22Rv1 (cell line): ENCODE data around the gene MAST4.

Experiments
- ZFX ChIP-seq: fragments of 450-650 bp; IDR thresholded peaks from 2 replicates; pipeline ENCODE4 v1.6.1; 2017; ENCODE audit warnings: antibody characterized with exemption, borderline replicate concordance
- TF ChIP-seq, protein P1 (sequence below): fragments of 450-650 bp; IDR thresholded peaks from 2 replicates; pipeline ENCODE4 v1.5.1; 2017; ENCODE audit warnings: mild to moderate bottlenecking

DNA sequence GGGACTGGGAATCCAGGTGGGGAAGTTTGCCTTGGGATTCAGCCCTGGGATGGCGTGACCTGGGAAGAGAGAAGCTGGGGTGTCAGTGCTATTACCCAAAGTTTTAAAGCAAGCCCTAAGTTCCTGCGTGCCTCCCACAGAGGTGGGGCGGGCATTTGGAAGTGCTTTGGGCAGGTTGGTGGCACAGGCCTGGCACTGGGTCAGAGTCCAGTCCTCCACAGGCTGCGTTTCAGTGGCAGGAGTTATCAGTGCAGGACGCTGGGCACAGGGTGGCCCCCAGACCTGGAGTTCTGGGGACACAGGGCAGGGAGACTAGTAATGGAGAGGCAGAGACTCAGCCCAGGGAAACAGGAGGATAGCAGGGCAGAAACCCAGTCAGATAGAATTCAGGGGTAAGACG, 147.2 kb downstream of the MAST4 start:
- TF ChIP-seq, protein P1, sequence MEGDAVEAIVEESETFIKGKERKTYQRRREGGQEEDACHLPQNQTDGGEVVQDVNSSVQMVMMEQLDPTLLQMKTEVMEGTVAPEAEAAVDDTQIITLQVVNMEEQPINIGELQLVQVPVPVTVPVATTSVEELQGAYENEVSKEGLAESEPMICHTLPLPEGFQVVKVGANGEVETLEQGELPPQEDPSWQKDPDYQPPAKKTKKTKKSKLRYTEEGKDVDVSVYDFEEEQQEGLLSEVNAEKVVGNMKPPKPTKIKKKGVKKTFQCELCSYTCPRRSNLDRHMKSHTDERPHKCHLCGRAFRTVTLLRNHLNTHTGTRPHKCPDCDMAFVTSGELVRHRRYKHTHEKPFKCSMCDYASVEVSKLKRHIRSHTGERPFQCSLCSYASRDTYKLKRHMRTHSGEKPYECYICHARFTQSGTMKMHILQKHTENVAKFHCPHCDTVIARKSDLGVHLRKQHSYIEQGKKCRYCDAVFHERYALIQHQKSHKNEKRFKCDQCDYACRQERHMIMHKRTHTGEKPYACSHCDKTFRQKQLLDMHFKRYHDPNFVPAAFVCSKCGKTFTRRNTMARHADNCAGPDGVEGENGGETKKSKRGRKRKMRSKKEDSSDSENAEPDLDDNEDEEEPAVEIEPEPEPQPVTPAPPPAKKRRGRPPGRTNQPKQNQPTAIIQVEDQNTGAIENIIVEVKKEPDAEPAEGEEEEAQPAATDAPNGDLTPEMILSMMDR: no peak
- no peak for TF ChIP-seq ZFX
